ENCODE data around the gene EFS. TPM values are rescaled to one million over a fixed set of nuclear protein-coding genes. Genes with fewer than 3 reads are reported as not detected.

The EFS gene
- total and polyA plus RNA-seq, 7 donors = 0.46 to 19.9 (median 10.0) TPM

DNA sequence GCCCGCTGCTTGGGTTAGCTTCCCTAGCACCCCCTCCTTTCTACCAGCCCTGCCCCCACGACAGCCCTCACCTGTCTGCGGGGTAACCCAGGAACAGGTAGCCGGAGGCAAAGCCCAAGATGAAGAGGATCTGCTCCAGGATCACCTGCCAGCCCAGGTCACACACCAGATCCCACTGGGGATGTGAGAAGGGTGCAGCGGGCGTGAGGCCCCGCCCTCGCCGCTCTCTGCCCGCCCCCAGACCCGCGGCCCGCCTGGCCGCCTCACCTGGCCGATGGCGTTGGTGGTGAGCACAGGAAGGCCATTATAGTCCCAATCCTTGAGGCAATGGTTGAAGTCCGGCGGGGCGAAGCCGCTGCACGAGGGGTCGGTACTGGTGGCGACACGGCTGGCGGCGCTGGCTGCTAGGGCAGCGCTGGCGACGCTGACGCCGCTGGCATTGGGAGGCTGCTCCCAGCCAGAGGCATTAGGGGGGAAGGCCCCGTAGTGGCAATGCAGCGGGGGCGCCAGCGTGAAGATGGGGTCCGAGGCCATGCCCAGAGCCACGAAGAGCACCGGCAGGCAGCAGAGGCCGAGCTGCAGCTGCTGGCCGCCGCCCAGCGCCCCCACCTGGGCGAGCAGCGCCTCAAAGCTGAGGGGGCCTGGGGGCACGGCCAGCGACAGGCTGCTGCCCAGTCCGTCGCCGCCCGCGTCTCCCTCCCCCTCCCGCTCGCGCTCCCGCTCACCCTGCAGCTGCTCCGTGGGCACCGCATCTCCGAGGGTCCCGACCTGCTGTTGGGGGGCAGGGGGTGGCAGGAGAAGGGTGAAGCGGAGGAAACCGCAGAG lies 13.1 kb downstream of the EFS start:
- TF ChIP-seq POLR2A (IDR thresholded peaks at IDR 0.05) (no peak), EP300 (IDR thresholded peaks at IDR 0.05) (no peak), POLR2AphosphoS5 (IDR thresholded peaks at IDR 0.05) (no peak)
- TF ChIP-seq, protein P1, sequence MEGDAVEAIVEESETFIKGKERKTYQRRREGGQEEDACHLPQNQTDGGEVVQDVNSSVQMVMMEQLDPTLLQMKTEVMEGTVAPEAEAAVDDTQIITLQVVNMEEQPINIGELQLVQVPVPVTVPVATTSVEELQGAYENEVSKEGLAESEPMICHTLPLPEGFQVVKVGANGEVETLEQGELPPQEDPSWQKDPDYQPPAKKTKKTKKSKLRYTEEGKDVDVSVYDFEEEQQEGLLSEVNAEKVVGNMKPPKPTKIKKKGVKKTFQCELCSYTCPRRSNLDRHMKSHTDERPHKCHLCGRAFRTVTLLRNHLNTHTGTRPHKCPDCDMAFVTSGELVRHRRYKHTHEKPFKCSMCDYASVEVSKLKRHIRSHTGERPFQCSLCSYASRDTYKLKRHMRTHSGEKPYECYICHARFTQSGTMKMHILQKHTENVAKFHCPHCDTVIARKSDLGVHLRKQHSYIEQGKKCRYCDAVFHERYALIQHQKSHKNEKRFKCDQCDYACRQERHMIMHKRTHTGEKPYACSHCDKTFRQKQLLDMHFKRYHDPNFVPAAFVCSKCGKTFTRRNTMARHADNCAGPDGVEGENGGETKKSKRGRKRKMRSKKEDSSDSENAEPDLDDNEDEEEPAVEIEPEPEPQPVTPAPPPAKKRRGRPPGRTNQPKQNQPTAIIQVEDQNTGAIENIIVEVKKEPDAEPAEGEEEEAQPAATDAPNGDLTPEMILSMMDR (IDR thresholded peaks at IDR 0.05) = no peak
- H3K4me1 ChIP-seq = peaks cover 0 to 18% (median 15%) of the 10 kb centered on the region in 4 donors
- H3K9me3 ChIP-seq = no peaks in the 10 kb centered on the region
- H3K4me3 ChIP-seq = peak overlapping the region; percentile 48 to 70 (median 69)
- H3K27me3 ChIP-seq = peaks cover 0 to 4% (median 3%) of the 10 kb centered on the region in 3 donors
- peaks cover 0 to 5% (median 0%) of the 10 kb centered on the region in 4 donors for H3K36me3 ChIP-seq
- H3K27ac ChIP-seq = peak overlapping the region; percentile 68 to 84 (median 72)
- DNase-seq = no peak
- WGBS, 2 donors = 10 to 13% methylated on average over 61 of the region's 61 CpGs
- intact Hi-C loops (cut with DNase I) = loop anchor here (2.0 kb wide), 1 partner anchor 15 kb away; no protein-coding TSS in a partner anchor

- intact Hi-C loops (cut with DNase I) = no loop called here
- no peak for DNase-seq
- Histone ChIP-seq H3K27me3 (peaks cover 0 to 4% (median 3%) of the 10 kb centered on the region in 3 donors), H3K27ac (no peak overlapping the region), H3K9me3 (no peaks in the 10 kb centered on the region), H3K36me3 (no peaks in the 10 kb centered on the region), H3K4me1 (peaks cover 0 to 18% (median 15%) of the 10 kb centered on the region in 4 donors), H3K4me3 (no peak overlapping the region)
- WGBS, 2 donors = 91% methylated on average over 8 of the region's 8 CpGs
- TF ChIP-seq POLR2A (IDR thresholded peaks at IDR 0.05) = no peak
- TF ChIP-seq POLR2AphosphoS5 (IDR thresholded peaks at IDR 0.05) = no peak
- TF ChIP-seq, protein P1 (IDR thresholded peaks at IDR 0.05) = no peak
- no peak for TF ChIP-seq EP300 (IDR thresholded peaks at IDR 0.05)
Measured at GRCh38 chr14:23349156-23349845, 15.7 kb downstream of the EFS start.

DNA sequence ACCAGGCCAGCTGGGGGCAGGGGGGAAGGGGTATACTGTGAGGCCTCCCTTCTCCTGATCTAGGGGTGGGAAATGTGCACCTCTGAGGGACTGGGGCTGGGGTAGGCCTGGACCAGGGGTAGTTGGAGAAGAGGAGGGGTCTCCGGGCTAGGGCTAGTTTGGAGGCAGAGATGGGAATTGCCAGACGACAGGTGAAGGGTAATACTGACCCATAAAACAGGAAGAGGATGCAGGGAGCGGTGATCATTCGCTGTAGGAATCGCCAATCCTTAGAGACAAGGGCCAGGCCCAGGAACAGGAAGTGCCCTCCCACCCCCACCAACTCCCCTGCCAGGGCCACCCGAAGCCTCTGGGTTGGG lies 16.7 kb downstream of the EFS start:
- TF ChIP-seq, protein P1 (IDR thresholded peaks at IDR 0.05) = no peak
- TF ChIP-seq POLR2AphosphoS5 (IDR thresholded peaks at IDR 0.05) = no peak
- TF ChIP-seq EP300 (IDR thresholded peaks at IDR 0.05) = no peak
- no peak for TF ChIP-seq POLR2A (IDR thresholded peaks at IDR 0.05)
- intact Hi-C loops (cut with DNase I) = no loop called here
- peaks cover 0 to 17% (median 14%) of the 10 kb centered on the region in 4 donors for H3K4me1 ChIP-seq
- no peaks in the 10 kb centered on the region for H3K9me3 ChIP-seq
- H3K4me3 ChIP-seq = no peak overlapping the region
- peaks cover 0 to 4% (median 3%) of the 10 kb centered on the region in 3 donors for H3K27me3 ChIP-seq
- DNase-seq = no peak
- 89 to 90% methylated on average over 6 of the region's 6 CpGs for WGBS, 2 donors
- H3K27ac ChIP-seq = no peak overlapping the region
- no peaks in the 10 kb centered on the region for H3K36me3 ChIP-seq

- TF ChIP-seq, protein P1 (IDR thresholded peaks at IDR 0.05) = no peak
- TF ChIP-seq POLR2A (IDR thresholded peaks at IDR 0.05) (no peak), EP300 (IDR thresholded peaks at IDR 0.05) (no peak), POLR2AphosphoS5 (IDR thresholded peaks at IDR 0.05) (no peak)
Measured at GRCh38 chr14:23347406-23348296, 17.3 kb downstream of the EFS start.

More at GRCh38 chr14:23347406-23348296, 17.3 kb downstream of the EFS start:
- 94 to 96% methylated on average over 19 of the region's 19 CpGs for WGBS, 2 donors
- no peak for DNase-seq
- no peaks in the 10 kb centered on the region for H3K36me3 ChIP-seq
- H3K27ac ChIP-seq = no peak overlapping the region
- no peak overlapping the region for H3K4me3 ChIP-seq
- peaks cover 0 to 11% (median 9%) of the 10 kb centered on the region in 4 donors for H3K4me1 ChIP-seq
- H3K9me3 ChIP-seq = no peaks in the 10 kb centered on the region
- peaks cover 0 to 4% (median 3%) of the 10 kb centered on the region in 3 donors for H3K27me3 ChIP-seq
- intact Hi-C loops (cut with DNase I) = no loop called here

Measured in sigmoid colon (tissue), 7 donors.